IMR-90 (cell line): ENCODE results near the gene DOCK1. TPM values are rescaled to one million over a fixed set of nuclear protein-coding genes. Genes with fewer than 3 reads are reported as not detected.

ENCODE experiments used
- ATAC-seq: fragments of 200-7000 bp; cut with Tn5 transposase; 2 replicates; pipeline ENCODE4 v1.9.1; 2020; ENCODE audit warnings: low read depth, mild to moderate bottlenecking, moderate library complexity
- BruUV-seq: library from RNA; stranded (reverse); fragments of 400-500 nt; replicated peaks from 2 replicates; lab custom pipeline; 2021; lab: Mats Ljungman, UMichigan
- CTCF ChIA-PET: fragments of 300-600 bp; formaldehyde crosslinking; extraction: SDS; loops from one replicate; lab custom pipeline; 2021; ENCODE audit warnings: antibody characterized with exemption; lab: Yijun Ruan, JAX
- POLR2A ChIA-PET: fragments of 300-600 bp; sonication (Branson Sonifier 250); formaldehyde crosslinking; loops from one replicate; lab custom pipeline; 2022; ENCODE audit warnings: antibody characterized with exemption; ENCODE audit not compliant: unreplicated experiment; lab: Charles Lee
- DNase-seq: peaks from one replicate; pipeline ENCODE4 v3.0.0; 2013
- H2AFZ ChIP-seq: replicated peaks from 2 replicates; pipeline ENCODE3; 2013; ENCODE audit warnings: low read length, mild to moderate bottlenecking; ENCODE audit not compliant: poor library complexity
- H2AK5ac ChIP-seq: 2 replicates; pipeline ENCODE4 v1.6.1; 2013; ENCODE audit warnings: low read depth, low read length, inconsistent platforms
- H2AK9ac ChIP-seq: replicated peaks from 2 replicates; pipeline ENCODE3; 2013; ENCODE audit warnings: mild to moderate bottlenecking, low read depth, low read length, moderate library complexity; ENCODE audit not compliant: poor library complexity
- H2BK120ac ChIP-seq: 2 replicates; pipeline ENCODE4 v1.6.1; 2013; ENCODE audit warnings: low read depth, low read length, inconsistent platforms
- H2BK15ac ChIP-seq: 3 replicates; pipeline ENCODE4 v1.6.1; 2013; ENCODE audit warnings: low read depth, low read length, inconsistent platforms
- H2BK20ac ChIP-seq: 2 replicates; pipeline ENCODE4 v1.6.1; 2013; ENCODE audit warnings: low read depth, mild to moderate bottlenecking, inconsistent platforms, low read length, moderate library complexity
- H2BK5ac ChIP-seq: 2 replicates; pipeline ENCODE4 v1.6.1; 2013; ENCODE audit warnings: mild to moderate bottlenecking, low read depth, low read length, inconsistent platforms; ENCODE audit not compliant: poor library complexity, severe bottlenecking
- H3K14ac ChIP-seq: replicated peaks from 2 replicates; pipeline ENCODE4 v1.6.1; 2013; ENCODE audit warnings: low read depth, low read length, inconsistent platforms
- H3K18ac ChIP-seq: 2 replicates; pipeline ENCODE4 v1.6.1; 2013; ENCODE audit warnings: low read depth, low read length, control low read depth
- H3K23ac ChIP-seq: 2 replicates; pipeline ENCODE4 v1.6.1; 2013; ENCODE audit warnings: low read depth, low read length, inconsistent platforms
- H3K27ac ChIP-seq: 2 replicates; pipeline ENCODE4 v1.5.1; 2013; ENCODE audit warnings: mild to moderate bottlenecking, control low read depth, low read length; ENCODE audit not compliant: insufficient read depth
- H3K27me3 ChIP-seq: 2 replicates; pipeline ENCODE4 v1.6.1; 2013; ENCODE audit warnings: low read length; ENCODE audit not compliant: control insufficient read depth, insufficient read depth
- H3K36me3 ChIP-seq: 2 replicates; pipeline ENCODE4 v1.6.1; 2013; ENCODE audit warnings: low read length, mixed read lengths; ENCODE audit not compliant: control insufficient read depth, insufficient read depth
- H3K4ac ChIP-seq: 2 replicates; pipeline ENCODE4 v1.6.1; 2013; ENCODE audit warnings: low read depth, low read length, inconsistent platforms
- H3K4me1 ChIP-seq: 2 replicates; pipeline ENCODE4 v1.6.1; 2013; ENCODE audit warnings: low read length, mixed read lengths; ENCODE audit not compliant: control insufficient read depth, insufficient read depth
- H3K4me2 ChIP-seq: 2 replicates; pipeline ENCODE4 v1.6.1; 2013; ENCODE audit warnings: low read depth, mild to moderate bottlenecking, control low read depth, low read length, moderate library complexity
- H3K4me3 ChIP-seq: 2 replicates; pipeline ENCODE4 v1.5.1; 2013; ENCODE audit warnings: low read depth, mild to moderate bottlenecking, control low read depth, low read length, moderate library complexity; ENCODE audit not compliant: insufficient read depth
- H3K56ac ChIP-seq: 2 replicates; pipeline ENCODE4 v1.6.1; 2013; ENCODE audit warnings: low read length, inconsistent platforms; ENCODE audit not compliant: insufficient read depth; ENCODE audit errors: extremely low read depth
- H3K79me1 ChIP-seq, 2 experiments: 2 replicates each; pipeline ENCODE4 v1.6.1; 2013; ENCODE audit warnings: low read length in 2 of 2, inconsistent platforms in 1 of 2, low read depth in 1 of 2
- H3K9ac ChIP-seq: 2 replicates; pipeline ENCODE4 v1.6.1; 2013; ENCODE audit warnings: low read depth, low read length, control low read depth
- H3K9me1 ChIP-seq: 2 replicates; pipeline ENCODE4 v1.6.1; 2013; ENCODE audit warnings: low read length, inconsistent platforms; ENCODE audit not compliant: insufficient read depth
- H3K9me3 ChIP-seq: 2 replicates; pipeline ENCODE4 v1.6.1; 2013; ENCODE audit warnings: low read length; ENCODE audit not compliant: control insufficient read depth, insufficient read depth
- H4K20me1 ChIP-seq: 2 replicates; pipeline ENCODE4 v1.6.1; 2013; ENCODE audit warnings: low read length, inconsistent platforms; ENCODE audit not compliant: insufficient read depth
- H4K5ac ChIP-seq: 2 replicates; pipeline ENCODE4 v1.6.1; 2013; ENCODE audit warnings: mild to moderate bottlenecking, low read depth, low read length, control low read depth
- H4K8ac ChIP-seq, 2 experiments: 2 replicates each; pipeline ENCODE4 v1.6.1; 2013; ENCODE audit warnings: low read depth in 2 of 2, low read length in 2 of 2, control low read depth in 1 of 2, inconsistent platforms in 1 of 2
- H4K91ac ChIP-seq: 2 replicates; pipeline ENCODE4 v1.6.1; 2013; ENCODE audit warnings: low read depth, low read length, inconsistent platforms; ENCODE audit not compliant: insufficient read depth
- CEBPB ChIP-seq: IDR thresholded peaks from 2 replicates; pipeline ENCODE4 v1.6.1; 2012; ENCODE audit warnings: low read depth, low read length, improper control_type of control experiment
- FOS ChIP-seq: fragments of 150-350 bp; IDR thresholded peaks from 2 replicates; pipeline ENCODE4 v1.6.1; 2016; ENCODE audit warnings: low read depth, low read length
- POLR2A ChIP-seq: IDR thresholded peaks from 2 replicates; pipeline ENCODE4 v1.6.1; 2012; ENCODE audit warnings: mild to moderate bottlenecking, low read depth, low read length
- RCOR1 ChIP-seq: IDR thresholded peaks from 2 replicates; pipeline ENCODE4 v1.6.1; 2012; ENCODE audit warnings: mild to moderate bottlenecking, low read length, improper control_type of control experiment; ENCODE audit not compliant: insufficient replicate concordance
- RFX5 ChIP-seq: IDR thresholded peaks from 2 replicates; pipeline ENCODE4 v1.8.0; 2012; ENCODE audit warnings: low read depth, mild to moderate bottlenecking, low read length, moderate library complexity
- SMC3 ChIP-seq: fragments of 150-350 bp; IDR thresholded peaks from 2 replicates; pipeline ENCODE4 v1.6.1; 2016; ENCODE audit warnings: low read depth, mild to moderate bottlenecking, antibody characterized with exemption, low read length, moderate library complexity
- WGBS, 2 experiments: methylation state at CpG; one replicate each; pipeline versions ENCODE4 v1.1.5 to v1.1.7; 2013; ENCODE audit warnings: missing lambda C conversion rate in 2 of 2; ENCODE audit not compliant: insufficient read length in 1 of 2; ENCODE audit errors: extremely low coverage in 2 of 2; 5-methylcytosine and 5-hydroxymethylcytosine counted together
- dilution Hi-C: fragments of 300-500 bp; cut with HindIII; formaldehyde crosslinking; loops from one replicate; pipeline ENCODE4 v1.14.3; 2018; ENCODE audit warnings: low sequenced_read_pairs; ENCODE audit not compliant: unreplicated experiment
- in situ Hi-C: fragments of 300-500 bp; cut with MboI; formaldehyde crosslinking; loops from 3 replicates; pipeline ENCODE4 v1.14.3; 2019; ENCODE audit warnings: low sequenced_read_pairs, inconsistent platforms, mixed read lengths
- intact Hi-C: fragments of 100-400 bp; cut with micrococcal nuclease; formaldehyde crosslinking; loops from 2 replicates; pipeline ENCODE4 v1.10.0; 2022
- polyA plus RNA-seq, 3 experiments: library from polyadenylated mRNA; depleted of rRNA; stranded (reverse); fragments of >200 nt; gene quantifications; 2 replicates each; pipeline ENCODE4 v1.2.3, GENCODE V29; 2012; ENCODE audit warnings: low replicate concordance in 1 of 3
- total RNA-seq: library from RNA; depleted of rRNA; stranded (reverse); fragments of >200 nt; gene quantifications from 2 replicates; pipeline ENCODE4 v1.2.3, GENCODE V29; 2012
- TF ChIP-seq, protein P1 (sequence below): fragments of 150-350 bp; IDR thresholded peaks from 2 replicates; pipeline ENCODE4 v1.6.1; 2016; ENCODE audit warnings: low read depth, mild to moderate bottlenecking, low read length, moderate library complexity, borderline replicate concordance

DOCK1 gene
- total and polyA plus RNA-seq, 2 of the 4 experiments (the other 2 are of a cell fraction) = 28.2 to 71.0 TPM

GRCh38 chr10:126955934-126956711, 50.9 kb downstream of the DOCK1 start:
- peak overlapping the region; percentile 31 for H2AK9ac ChIP-seq
- H3K79me1 ChIP-seq = peaks cover 38 to 85% of the 10 kb centered on the region in 2 experiments
- no peak overlapping the region for H4K5ac ChIP-seq
- no peak overlapping the region for H3K27ac ChIP-seq
- no peak overlapping the region for H2BK120ac ChIP-seq
- intact Hi-C loops (no loop called here), in situ Hi-C loops (no loop called here), dilution Hi-C loops (no loop called here)
- H3K9me1 ChIP-seq = peaks cover 28% of the 10 kb centered on the region
- no peak overlapping the region for H4K91ac ChIP-seq
- ATAC-seq (peak; percentile 27; the same call in 1 of the 2 replicates), DNase-seq (no peak)
- H3K36me3 ChIP-seq = 0 out of 2 replicates have a peak, but pooled peaks cover 1% of the 10 kb centered on the region
- H3K14ac ChIP-seq = no peak overlapping the region
- peaks cover 89% of the 10 kb centered on the region for H4K20me1 ChIP-seq
- no peak for TF ChIP-seq SMC3
- TF ChIP-seq FOS = no peak
- no peak for TF ChIP-seq RCOR1
- TF ChIP-seq, protein P1, sequence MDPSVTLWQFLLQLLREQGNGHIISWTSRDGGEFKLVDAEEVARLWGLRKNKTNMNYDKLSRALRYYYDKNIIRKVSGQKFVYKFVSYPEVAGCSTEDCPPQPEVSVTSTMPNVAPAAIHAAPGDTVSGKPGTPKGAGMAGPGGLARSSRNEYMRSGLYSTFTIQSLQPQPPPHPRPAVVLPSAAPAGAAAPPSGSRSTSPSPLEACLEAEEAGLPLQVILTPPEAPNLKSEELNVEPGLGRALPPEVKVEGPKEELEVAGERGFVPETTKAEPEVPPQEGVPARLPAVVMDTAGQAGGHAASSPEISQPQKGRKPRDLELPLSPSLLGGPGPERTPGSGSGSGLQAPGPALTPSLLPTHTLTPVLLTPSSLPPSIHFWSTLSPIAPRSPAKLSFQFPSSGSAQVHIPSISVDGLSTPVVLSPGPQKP = no peak
- no peak for TF ChIP-seq RFX5
- TF ChIP-seq POLR2A = no peak
- no peak for TF ChIP-seq CEBPB
- no peak overlapping the region for H3K23ac ChIP-seq
- no peak overlapping the region for H4K8ac ChIP-seq
- WGBS, 2 experiments = 61% methylated on average over 3 of the region's 16 CpGs; no CpG with 5 or more reads in 1 of the 2 experiments
- no peaks in the 10 kb centered on the region for H3K27me3 ChIP-seq
- H2BK15ac ChIP-seq = no peak overlapping the region
- peaks cover 7% of the 10 kb centered on the region for H3K4me1 ChIP-seq
- no peak overlapping the region for H3K4me3 ChIP-seq
- H3K18ac ChIP-seq = no peak overlapping the region
- ChIA-PET CTCF (no interaction called here), POLR2A (no interaction called here)
- H2BK5ac ChIP-seq = no peak overlapping the region
- no peak overlapping the region for H2AFZ ChIP-seq
- H3K4me2 ChIP-seq = no peak overlapping the region
- no peaks in the 10 kb centered on the region for H3K9me3 ChIP-seq
- H3K56ac ChIP-seq = no peak overlapping the region
- no peak overlapping the region for H2AK5ac ChIP-seq
- H3K4ac ChIP-seq = no peak overlapping the region
- H3K9ac ChIP-seq = no peak overlapping the region
- H2BK20ac ChIP-seq = no peak overlapping the region
- no TSS peak for BruUV-seq
